HG02759 (cell line): ENCODE results near the gene REEP2.
"Not testable (repeated sequence)": the region's sequence is repeated elsewhere in the genome, so short reads cannot be mapped to it uniquely, and the experiment has no call there.

ENCODE experiments used
- ATAC-seq: cut with Tn5 transposase; IDR thresholded peaks from one replicate; pipeline ENCODE4 v1.9.1; 2021; ENCODE audit warnings: mild to moderate bottlenecking, moderate library complexity; ENCODE audit not compliant: unreplicated experiment

REEP2 gene

DNA sequence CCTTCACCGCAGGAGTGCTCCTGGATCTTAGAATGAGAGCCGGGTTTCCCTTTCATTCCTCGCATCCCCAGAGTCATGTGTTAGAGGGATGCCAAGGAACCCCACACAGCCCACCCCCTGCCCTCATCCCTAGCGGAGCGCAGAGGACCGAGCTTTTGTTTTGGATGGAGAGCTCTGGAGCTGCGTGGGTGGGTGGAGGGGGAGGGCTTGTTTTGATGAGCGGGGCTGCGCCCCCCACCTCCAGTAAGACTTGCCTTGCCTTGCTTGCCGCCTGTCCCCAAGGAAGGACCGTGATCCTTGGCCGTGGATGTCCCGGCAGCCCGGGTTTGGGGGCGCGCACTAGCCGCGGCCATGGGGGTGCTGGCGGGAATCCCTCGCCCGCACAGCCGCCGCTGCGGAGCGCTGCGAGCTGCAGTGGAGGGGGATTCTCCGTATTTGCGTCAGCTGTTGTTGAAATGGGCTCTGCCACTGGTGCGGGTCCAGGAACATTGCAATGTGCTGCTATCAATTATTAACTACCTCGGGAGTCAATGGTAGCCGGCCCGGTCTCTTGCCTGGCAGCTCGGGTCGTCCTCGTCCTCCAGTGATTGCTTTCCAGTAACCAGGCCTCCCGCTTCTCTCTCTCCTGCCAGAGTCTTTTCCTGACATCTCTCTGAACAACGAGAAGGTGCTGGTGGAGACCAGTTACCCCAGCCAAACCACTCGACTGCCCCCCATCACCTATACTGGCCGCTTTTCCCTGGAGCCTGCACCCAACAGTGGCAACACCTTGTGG is 27.5 kb downstream of the REEP2 start:
- no peak for ATAC-seq

DNA sequence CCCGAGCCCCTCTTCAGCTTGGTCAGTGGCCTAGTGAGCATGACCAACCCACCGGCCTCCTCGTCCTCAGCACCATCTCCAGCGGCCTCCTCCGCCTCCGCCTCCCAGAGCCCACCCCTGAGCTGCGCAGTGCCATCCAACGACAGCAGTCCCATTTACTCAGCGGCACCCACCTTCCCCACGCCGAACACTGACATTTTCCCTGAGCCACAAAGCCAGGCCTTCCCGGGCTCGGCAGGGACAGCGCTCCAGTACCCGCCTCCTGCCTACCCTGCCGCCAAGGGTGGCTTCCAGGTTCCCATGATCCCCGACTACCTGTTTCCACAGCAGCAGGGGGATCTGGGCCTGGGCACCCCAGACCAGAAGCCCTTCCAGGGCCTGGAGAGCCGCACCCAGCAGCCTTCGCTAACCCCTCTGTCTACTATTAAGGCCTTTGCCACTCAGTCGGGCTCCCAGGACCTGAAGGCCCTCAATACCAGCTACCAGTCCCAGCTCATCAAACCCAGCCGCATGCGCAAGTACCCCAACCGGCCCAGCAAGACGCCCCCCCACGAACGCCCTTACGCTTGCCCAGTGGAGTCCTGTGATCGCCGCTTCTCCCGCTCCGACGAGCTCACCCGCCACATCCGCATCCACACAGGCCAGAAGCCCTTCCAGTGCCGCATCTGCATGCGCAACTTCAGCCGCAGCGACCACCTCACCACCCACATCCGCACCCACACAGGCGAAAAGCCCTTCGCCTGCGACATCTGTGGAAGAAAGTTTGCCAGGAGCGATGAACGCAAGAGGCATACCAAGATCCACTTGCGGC is 28.2 kb downstream of the REEP2 start:
- no peak for ATAC-seq

DNA sequence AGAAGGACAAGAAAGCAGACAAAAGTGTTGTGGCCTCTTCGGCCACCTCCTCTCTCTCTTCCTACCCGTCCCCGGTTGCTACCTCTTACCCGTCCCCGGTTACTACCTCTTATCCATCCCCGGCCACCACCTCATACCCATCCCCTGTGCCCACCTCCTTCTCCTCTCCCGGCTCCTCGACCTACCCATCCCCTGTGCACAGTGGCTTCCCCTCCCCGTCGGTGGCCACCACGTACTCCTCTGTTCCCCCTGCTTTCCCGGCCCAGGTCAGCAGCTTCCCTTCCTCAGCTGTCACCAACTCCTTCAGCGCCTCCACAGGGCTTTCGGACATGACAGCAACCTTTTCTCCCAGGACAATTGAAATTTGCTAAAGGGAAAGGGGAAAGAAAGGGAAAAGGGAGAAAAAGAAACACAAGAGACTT is 28.9 kb downstream of the REEP2 start:
- ATAC-seq = no peak

DNA sequence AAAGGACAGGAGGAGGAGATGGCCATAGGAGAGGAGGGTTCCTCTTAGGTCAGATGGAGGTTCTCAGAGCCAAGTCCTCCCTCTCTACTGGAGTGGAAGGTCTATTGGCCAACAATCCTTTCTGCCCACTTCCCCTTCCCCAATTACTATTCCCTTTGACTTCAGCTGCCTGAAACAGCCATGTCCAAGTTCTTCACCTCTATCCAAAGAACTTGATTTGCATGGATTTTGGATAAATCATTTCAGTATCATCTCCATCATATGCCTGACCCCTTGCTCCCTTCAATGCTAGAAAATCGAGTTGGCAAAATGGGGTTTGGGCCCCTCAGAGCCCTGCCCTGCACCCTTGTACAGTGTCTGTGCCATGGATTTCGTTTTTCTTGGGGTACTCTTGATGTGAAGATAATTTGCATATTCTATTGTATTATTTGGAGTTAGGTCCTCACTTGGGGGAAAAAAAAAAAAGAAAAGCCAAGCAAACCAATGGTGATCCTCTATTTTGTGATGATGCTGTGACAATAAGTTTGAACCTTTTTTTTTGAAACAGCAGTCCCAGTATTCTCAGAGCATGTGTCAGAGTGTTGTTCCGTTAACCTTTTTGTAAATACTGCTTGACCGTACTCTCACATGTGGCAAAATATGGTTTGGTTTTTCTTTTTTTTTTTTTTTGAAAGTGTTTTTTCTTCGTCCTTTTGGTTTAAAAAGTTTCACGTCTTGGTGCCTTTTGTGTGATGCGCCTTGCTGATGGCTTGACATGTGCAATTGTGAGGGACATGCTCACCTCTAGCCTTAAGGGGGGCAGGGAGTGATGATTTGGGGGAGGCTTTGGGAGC is 29.5 kb downstream of the REEP2 start:
- ATAC-seq = no peak

DNA sequence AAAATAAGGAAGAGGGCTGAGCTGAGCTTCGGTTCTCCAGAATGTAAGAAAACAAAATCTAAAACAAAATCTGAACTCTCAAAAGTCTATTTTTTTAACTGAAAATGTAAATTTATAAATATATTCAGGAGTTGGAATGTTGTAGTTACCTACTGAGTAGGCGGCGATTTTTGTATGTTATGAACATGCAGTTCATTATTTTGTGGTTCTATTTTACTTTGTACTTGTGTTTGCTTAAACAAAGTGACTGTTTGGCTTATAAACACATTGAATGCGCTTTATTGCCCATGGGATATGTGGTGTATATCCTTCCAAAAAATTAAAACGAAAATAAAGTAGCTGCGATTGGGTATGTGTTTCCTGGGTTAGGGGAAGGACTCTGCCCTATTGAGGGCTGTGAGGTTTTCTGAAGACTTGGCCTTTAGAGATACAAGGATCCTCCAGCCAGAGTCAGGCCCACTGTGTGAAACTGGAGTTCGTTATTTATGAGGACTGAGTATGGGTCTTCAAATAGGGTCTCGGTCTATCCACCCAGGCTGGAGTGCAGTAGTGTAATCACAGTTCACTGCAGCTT is 30.2 kb downstream of the REEP2 start:
- ATAC-seq = no peak

DNA sequence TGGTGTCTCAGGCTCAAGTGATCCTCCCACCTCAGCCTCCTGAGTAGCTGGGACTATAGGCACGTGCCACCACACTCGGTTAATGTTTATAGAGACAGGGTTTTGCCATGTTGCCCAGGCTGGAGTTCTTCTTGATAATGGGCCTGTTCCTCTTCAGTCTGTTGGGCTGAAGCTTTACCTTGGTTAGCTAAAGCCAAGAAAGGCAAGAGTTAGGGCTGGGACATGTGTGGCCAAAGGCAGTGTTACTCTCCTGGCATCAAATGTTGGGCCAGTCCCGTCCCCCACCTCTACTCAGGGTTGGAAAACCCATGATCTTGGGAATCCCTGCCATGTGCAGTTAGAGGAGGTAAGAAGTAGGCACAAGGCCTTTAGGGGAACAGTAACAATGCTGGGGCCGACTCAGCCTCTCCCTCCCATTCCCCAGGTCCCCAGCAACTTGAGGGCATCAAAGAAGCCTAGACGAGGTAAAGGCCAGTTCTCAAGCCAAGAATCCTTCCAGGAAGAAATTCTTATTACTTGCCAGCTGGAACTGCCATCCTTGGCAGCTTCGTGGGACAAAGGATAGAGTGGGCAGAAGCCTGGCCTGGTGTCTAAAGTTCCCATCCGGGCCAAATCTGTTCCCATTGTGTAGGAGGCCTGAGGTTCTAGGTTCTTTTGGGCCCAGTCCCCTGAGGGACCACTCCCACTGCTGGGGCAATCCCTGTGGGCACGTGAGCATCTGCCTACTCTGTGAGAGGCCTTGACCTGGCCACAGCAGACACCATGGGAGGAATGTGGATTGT is 30.9 kb downstream of the REEP2 start:
- no peak for ATAC-seq

DNA sequence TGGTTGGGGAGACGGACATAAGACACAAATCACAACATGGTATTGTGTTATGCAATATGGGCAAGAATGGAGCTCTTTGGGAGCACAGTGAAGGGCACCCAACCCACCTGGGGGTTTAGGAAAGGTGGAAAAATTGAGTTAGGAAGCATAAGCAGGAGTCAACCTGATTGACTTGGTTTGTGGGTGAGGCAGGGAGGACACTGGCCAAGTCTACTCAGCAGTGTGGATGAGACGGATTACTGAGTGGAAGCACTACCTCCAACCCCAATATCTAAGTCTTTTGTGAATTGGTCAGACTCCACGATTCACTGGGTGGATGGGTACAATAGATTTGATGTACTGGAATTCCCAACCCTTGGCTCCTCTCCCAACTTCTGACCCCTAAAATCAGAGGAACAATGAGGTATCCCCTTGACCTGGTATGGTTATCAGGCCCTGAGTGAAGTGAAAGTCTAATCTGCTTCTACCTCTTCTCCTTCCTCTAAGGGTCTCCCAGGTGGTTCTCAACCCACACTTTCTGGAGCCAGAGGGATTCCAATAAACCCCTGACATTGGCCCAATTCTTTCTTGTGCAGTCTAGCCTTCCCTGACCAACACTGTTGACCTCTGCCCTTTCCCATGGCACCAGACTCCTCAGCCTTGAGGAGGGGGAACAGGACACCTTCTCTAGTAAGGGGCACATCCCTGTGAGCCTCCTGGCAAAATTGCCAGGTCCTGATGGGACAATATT is 31.6 kb downstream of the REEP2 start:
- ATAC-seq = no peak

DNA sequence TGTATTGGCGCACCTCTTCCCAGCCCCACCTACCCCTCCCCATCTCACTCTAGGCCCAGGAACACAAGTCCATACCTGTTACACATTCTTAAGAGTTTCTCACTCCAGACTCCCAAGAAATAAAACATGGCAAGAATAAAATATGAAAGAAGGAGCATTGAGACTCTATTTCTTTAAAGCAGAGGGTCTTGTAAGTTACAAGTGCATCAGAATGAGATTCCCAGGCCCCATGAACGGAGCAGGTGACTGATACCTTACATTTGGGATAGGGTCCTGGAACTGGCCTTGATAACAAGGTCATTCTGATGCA is 32.1 kb downstream of the REEP2 start:
- ATAC-seq = no peak

DNA sequence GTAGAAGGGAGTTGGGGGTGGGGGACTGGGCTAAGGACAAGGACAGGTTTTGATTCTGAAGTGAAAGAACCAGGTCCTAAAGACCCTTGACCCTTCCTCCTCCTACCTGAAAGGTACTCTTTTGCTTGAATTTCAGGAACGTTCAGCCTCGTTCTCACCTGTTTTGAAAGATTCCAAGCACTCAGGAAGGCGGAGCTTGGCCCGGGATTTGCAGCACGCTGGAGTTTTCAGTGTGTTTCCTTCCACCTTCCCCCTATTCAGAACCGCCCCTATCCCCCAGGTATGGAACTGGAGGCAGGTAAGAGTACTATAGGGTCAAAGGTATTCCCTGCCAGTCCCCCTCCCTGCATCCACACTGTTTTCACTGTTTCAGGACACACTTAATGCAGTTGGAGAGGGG is 33.5 kb downstream of the REEP2 start:
- ATAC-seq = no peak

DNA sequence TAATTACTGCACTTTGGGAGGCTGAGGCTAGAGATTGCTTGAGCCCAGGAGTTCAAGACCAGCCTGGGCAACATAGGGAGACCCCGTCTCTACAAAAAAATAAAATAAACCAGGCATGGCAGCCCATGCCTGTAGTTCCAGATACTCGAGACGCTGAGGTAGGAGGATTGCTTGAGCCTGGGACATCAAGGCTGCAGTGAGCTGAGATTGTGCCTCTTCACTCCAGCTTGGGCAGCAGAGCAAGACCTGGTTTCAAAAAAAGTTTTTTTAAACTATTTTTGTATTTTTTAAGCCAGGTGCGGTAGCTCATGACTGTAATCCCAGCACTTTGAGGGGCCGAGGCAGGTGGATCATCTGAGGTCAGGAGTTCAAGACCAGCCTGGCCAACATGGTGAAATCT is 34.3 kb downstream of the REEP2 start:
- ATAC-seq = not testable (repeated sequence)

DNA sequence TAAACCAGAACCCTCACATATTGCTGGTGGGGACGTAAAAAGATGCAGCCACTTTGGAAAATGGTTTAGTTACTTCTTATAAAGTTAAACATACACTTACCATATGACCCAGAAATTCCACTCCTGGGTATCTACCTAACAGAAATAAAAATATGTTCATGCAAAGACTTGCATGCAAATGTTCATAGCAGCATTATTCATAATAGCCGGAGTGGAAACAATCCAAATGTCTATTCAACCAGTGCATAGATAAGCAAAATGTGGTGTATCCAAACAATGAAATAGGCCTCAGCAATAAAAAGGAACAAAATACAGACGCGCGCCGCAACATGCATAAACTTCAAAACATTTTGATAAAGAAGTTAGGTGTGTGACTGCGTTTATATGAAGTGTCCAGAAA is 38.1 kb downstream of the REEP2 start:
- ATAC-seq = no peak

DNA sequence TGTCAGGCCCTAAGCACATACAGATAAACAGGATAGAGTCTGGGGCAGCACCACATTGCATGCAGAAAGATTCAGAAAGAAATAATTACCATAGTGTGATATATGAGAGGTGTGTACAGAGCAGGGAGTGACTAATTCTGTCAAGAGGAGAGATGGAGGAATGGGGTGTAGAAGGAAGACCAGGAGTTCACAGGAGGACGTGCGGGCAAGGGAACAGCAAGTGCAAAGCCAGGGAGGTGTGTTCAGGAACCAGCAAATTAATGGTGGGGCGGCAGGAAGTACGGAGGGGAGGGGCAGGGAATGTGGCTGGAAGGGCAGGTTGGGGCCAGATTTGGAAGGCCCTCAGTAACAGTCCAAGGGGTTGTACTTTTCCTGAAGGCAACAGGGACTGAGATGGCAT is 43.8 kb downstream of the REEP2 start:
- ATAC-seq = no peak

DNA sequence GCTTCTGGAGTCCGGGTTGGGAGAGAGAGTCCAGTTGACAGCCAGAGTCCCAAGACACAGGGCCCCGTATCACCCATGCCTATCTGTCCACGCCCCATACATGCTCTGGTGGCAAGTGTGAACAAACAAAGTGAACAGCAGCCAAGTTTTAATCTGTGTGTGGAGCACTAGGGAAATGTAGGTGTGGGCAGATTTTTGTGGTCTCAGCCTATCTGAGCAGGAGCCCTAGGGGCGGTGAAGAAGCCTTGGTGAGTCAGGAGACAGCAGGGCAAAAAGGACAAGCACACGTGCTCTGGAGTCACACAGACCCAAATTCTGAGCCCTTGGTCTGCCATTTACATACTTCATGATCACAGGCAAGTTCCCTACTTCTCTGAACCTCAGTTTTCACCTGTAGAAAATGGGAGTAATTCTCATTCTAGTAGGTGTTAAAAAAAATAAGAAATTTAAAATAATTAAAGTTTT is 49.7 kb downstream of the REEP2 start:
- ATAC-seq = no peak

DNA sequence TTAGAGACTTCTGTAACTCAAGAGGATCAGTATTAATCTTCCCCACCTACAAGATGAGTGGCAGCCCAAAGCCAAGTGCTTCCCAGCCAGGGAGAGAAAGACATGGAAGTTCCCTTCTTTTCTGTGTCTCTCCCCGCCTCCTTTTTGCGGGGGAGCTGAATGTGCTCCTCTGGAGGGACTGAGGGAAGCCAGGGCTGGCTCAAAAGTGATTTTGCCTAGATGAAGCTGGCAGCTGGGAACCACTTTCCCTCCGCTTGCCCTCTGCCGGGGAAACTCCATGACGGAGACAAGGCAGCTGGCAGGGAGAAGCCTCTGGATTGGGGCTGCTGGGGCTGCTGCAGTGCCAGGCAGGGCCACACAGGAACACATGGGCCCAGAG is 50.8 kb downstream of the REEP2 start:
- no peak for ATAC-seq

DNA sequence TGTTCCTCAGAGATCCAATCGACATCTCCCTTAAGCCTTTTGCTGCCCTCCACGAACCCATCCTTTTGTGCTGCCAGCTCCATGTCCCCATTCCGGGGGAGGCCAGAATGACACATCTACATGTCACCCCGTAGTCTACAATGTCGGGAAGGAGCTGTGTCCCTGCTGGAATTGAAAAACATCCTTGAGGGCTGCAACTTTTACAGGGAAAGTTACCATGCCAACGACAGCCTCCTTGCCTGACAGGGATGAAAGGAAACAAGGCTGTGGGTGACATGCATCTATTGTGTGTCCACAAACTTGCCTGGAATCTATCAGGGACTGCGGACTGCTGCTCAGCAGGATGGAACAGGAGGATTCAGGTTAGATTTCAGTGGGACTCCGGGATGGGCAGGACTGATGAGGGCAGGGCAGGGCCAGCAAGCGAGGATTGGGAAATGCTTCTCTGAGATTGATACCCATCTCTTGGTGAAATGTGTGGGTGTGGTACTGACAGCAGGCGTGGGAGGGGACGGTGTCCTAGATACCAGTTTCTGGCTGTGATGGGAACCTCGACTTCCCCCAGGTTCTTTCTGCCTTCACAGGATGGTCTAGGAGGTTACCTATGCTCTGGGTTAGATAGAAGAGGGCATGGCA is 51.9 kb downstream of the REEP2 start:
- no peak for ATAC-seq

DNA sequence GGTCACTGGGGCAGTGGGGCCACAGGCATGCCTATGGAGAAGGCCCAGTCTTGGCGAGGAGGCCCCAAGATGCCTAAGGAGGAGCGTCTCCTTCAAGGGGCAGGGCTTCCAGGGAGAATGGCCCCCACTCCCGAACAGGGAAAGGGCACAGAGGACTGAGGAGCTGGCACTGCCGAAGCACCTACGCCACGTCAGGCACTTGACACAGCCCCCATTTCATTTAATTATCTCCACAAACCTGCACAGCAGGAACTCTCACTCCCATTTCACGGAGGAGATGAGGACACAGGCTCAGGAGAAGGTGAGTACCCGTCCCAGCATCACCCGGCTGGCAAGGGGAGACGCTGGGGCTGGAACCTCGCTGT is 52.4 kb downstream of the REEP2 start:
- no peak for ATAC-seq

DNA sequence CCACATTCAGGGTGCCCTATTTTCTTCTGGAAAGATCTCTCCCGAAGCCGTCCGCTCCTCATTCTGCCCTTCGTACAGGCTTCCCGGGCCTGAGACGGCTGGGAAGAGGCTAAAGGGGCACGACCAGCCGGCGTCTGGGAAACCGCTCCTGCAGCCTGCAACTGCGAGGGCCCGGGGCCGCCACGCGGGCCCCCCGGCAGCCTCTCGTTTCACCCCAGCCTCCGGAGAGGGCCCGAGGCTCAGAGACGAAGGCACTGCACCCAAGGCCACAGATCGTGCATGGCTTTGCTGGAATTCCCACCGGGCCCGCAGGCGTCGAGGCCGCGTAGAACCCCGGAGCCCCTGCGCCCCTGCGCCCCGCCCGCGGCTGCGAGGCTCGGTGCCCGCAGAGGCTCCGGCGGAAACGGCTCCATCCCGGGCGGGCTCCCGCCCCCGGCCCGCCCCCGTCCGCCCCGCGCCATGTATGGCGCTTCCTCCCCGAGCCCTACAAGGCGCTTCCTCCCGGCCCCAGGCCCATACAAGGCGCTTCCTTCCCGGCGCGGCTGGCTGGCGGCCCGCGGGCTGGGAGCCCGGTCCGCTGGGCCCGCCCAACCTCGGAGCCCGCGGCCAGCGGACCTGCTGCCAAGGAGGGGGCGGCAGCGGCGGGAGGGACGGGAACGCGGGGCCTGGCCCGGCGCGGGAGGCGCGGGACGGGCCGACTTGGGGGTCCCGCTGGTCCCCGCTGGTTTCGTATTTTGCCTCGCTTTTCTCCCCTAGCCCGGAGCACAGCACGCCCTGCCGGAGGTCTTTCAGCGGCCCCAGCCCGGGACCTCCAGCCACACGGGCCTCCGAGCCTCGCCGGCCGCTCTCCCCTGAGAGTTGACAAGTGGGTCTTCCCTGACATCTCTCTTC is 53.1 kb downstream of the REEP2 start:
- ATAC-seq = peak; percentile 98

DNA sequence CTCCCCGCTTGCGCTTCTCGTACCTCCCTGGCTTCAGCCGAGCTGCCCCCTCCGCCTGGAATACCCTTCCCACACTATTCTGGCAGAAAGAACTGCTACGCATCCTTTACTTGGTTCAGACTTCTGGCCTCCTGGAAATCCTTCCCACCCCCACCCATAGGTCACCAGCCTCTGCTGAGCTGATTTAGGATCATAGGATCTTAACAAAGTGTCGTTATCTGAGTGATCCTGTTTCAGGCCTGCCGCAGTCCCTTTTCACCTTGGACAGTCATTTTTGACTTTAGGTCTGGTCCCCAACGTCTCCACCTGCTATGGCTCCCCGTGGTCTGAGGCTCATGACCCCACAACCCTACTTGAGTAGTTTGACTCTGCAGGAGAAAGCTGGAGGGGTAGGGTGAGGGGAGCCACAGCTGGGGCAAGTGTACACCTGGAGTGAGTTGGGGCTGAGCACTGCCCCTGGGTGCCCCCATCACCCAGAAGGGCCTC is 53.7 kb downstream of the REEP2 start:
- ATAC-seq = no peak
